Motor neuron (in vitro differentiated cells): ENCODE measurements around the gene ADPRHL1. TPM values are rescaled to one million over a fixed set of nuclear protein-coding genes. Genes with fewer than 3 reads are reported as not detected.
"Not testable (repeated sequence)": the region's sequence is repeated elsewhere in the genome, so short reads cannot be mapped to it uniquely, and the experiment has no call there.

Source experiments
- ATAC-seq, 8 experiments: fragments of 200-7000 bp; cut with Tn5 transposase; replicated peaks in 6 of 8; 2 replicates each; pipeline ENCODE4 v1.8.0; 2021; ENCODE audit warnings: mild to moderate bottlenecking in 8 of 8, moderate library complexity in 8 of 8
- H3K27ac ChIP-seq, 2 donors: fragments of 250-450 bp; sonication (Bioruptor Pico); 2 replicates each; pipeline ENCODE4 v1.9.0; 2021; ENCODE audit warnings: antibody characterized with exemption in 2 of 2, mild to moderate bottlenecking in 2 of 2, moderate library complexity in 1 of 2
- H3K4me1 ChIP-seq, 2 donors: fragments of 250-450 bp; sonication (Bioruptor Pico); replicated peaks in 1 of 2; 2 replicates each; pipeline ENCODE4 v1.6.1; 2021; ENCODE audit warnings: antibody characterized with exemption in 2 of 2, mild to moderate bottlenecking in 2 of 2, moderate library complexity in 1 of 2
- H3K4me3 ChIP-seq, 5 donors: fragments of 250-450 bp; sonication (Bioruptor Pico); 2 replicates each; pipeline ENCODE4 v1.9.0; 2021; ENCODE audit warnings: antibody characterized with exemption in 5 of 5, mild to moderate bottlenecking in 5 of 5, moderate library complexity in 4 of 5
- WGBS, 10 experiments: fragments of 450-650 bp; shearing (Covaris generic); methylation state at CpG; one replicate each; pipeline ENCODE4 v1.0.0; 2022; 5-methylcytosine and 5-hydroxymethylcytosine counted together
- in situ Hi-C, 9 experiments: fragments of 400-800 bp; cut with MboI; loops; one replicate each; pipeline ENCODE4 v1.15.0; 2021; ENCODE audit warnings: low sequenced_read_pairs in 9 of 9, low pct_unique_long_range_greater_than_20kb in 2 of 9; ENCODE audit not compliant: unreplicated experiment in 9 of 9
- total RNA-seq, 8 experiments: library from RNA; unstranded; fragments of 300-600 nt; gene quantifications; 2 replicates each; pipeline versions ENCODE4 v1.2.3 to v1.2.4, GENCODE V29; 2022

ADPRHL1 gene
- total RNA-seq, 8 experiments from 2014 or later, result 0.65 to 25.6 (median 2.1) TPM

DNA sequence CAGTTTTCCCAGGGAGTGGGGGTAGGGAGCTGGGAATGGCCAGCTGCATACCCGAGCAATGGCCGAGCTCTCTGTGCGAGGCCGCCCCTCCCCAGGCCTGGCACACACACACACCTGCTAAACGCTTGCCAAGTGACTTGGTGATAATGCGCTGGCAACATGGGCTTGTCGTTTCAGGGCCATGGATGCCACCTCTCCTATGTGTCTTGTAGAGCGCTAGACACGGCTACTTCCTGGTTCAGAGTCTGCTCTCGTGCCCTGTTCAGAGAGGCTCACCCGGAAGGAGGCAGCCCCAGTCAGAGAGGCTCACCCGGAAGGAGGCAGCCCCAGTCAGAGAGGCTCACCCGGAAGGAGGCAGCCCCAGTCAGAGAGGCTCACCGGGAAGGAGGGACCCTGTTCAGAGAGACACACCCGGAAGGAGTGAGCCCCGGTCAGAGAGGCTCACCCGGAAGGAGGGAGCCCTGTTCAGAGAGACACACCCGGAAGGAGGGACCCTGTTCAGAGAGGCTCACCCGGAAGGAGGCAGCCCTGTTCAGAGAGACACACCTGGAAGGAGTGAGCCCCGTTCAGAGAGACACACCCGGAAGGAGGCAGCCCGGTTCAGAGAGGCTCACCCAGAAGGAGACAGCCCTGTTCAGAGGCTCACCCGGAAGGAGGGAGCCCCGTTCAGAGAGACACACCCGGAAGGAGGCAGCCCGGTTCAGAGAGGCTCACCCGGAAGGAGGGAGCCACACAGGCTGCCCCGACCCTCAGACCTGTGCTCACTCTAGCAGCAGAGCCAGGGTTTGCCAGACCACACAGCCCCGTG lies 4.2 kb downstream of the ADPRHL1 start:
- Histone ChIP-seq H3K4me1 (peaks cover 0 to 14% of the 10 kb centered on the region in 2 donors), H3K4me3 (no peak overlapping the region), H3K27ac (no peak overlapping the region)
- in situ Hi-C loops, result no loop called here
- ATAC-seq, result peak in 6 of 8 experiments; percentile 12 to 81 (median 44)
- WGBS, 10 experiments, result 60 to 85% (median 82%) methylated on average over 6 to 18 of the region's 29 CpGs; no CpG with 5 or more reads in 5 of the 10 experiments

- ATAC-seq, result no peak
- Histone ChIP-seq H3K4me3 (no peak overlapping the region), H3K27ac (no peak overlapping the region), H3K4me1 (peaks cover 0 to 8% of the 10 kb centered on the region in 2 donors)
- in situ Hi-C loops, result no loop called here
- 40 to 100% (median 80%) methylated on average over 1 to 3 of the region's 6 CpGs; no CpG with 5 or more reads in 5 of the 10 experiments for whole genome bisulfite sequencing, 10 experiments
These were observed 4.8 kb downstream of the ADPRHL1 start for GRCh38 chr13:113448545-113448884.

- Histone ChIP-seq H3K4me1 (peaks cover 0 to 5% of the 10 kb centered on the region in 2 donors), H3K4me3 (no peak overlapping the region), H3K27ac (no peak overlapping the region)
- no peak for ATAC-seq
- in situ Hi-C loops, result no loop called here
- 84 to 100% (median 97%) methylated on average over 1 to 4 of the region's 6 CpGs; no CpG with 5 or more reads in 3 of the 10 experiments for WGBS, 10 experiments
These were observed 5.7 kb downstream of the ADPRHL1 start for GRCh38 chr13:113447596-113447995.

DNA sequence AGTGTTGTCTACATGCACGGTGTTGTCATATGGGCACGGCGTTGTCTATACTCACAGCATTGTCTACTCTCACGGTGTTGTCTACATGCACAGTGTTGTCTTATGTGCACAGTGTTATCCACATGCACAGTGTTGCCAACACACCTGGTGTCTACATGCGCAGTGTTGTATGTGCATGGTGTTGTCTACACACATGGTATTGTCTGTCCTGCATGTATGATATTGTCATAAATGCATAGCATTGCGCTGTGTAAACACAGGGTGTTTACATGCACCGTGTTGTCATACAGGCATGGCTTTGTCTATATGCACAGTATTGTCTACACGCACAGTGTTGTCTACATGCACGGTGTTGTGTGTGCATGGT lies 6.8 kb downstream of the ADPRHL1 start:
- no peak for ATAC-seq
- Histone ChIP-seq H3K4me3 (no peak overlapping the region), H3K27ac (no peak overlapping the region), H3K4me1 (peaks cover 0 to 5% of the 10 kb centered on the region in 2 donors)
- WGBS, 10 experiments, result 83 to 100% (median 96%) methylated on average over 1 to 7 of the region's 9 CpGs; no CpG with 5 or more reads in 5 of the 10 experiments
- in situ Hi-C loops, result no loop called here

DNA sequence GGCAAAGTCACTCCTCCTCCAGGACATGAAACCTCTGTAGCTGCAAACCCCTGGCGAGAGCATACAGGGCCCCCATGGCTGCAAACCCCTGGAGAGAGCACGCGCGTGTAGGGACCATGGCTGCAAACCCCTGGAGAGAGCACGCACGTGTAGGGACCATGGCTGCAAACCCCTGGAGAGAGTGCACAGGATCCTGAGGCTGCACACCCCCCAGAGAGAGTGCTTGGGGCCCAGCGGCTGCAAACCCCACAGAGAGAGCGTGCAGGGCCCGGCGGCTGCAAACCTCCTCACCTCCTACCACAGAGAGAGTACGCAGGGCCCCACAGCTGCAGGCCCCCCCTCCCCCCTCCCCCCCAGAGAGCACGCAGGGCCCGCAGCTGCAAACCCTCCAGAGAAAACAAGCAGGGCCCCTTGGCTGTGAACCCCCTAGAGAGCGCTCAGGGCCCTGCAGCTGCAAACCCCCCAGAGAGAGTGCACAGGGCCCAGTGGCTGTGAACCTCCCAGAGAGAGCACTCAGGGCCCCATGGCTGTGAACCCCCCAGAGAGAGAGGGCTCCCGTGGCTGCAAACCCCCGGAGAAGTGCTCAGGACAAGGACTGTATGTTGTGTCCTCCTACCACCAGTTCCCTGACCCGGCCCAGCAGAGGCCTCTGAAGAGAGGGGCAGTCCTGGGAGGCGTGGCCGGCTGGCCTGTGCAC lies 7.3 kb downstream of the ADPRHL1 start:
- 48 to 81% (median 80%) methylated on average over 1 to 5 of the region's 19 CpGs; no CpG with 5 or more reads in 6 of the 10 experiments for WGBS, 10 experiments
- ATAC-seq, result peak in 4 of 8 experiments; percentile 12 to 50 (median 22)
- in situ Hi-C loops, result no loop called here
- Histone ChIP-seq H3K4me1 (peaks cover 0 to 5% of the 10 kb centered on the region in 2 donors), H3K4me3 (no peak overlapping the region), H3K27ac (no peak overlapping the region)

- 94 to 100% (median 100%) methylated on average over 1 to 8 of the region's 15 CpGs; no CpG with 5 or more reads in 5 of the 10 experiments for WGBS, 10 experiments
- H3K4me1 ChIP-seq, result no peaks in the 10 kb centered on the region
- no peak overlapping the region for H3K4me3 ChIP-seq
- no peak for ATAC-seq
- in situ Hi-C loops, result no loop called here
- no peak overlapping the region for H3K27ac ChIP-seq
These were observed 9.3 kb downstream of the ADPRHL1 start for GRCh38 chr13:113443991-113444390.

DNA sequence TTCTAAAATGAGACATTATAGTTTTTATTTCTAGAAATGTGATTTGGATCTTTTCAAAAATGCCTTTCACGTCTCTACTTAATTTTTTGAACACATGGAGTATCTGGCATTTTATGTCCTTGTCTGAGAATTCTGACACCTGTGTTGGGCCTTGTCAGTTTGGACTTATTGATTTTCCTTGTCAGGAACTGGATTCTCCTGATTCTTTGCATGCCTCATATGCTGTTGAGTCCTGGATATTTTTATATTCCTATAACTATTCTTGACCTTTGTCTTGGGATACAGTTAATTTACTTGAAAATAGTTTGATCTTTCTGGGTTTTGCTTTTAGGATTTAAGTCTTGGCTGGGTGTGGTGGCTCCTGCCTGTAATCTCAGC lies 10.3 kb downstream of the ADPRHL1 start:
- ATAC-seq, result no peak
- Histone ChIP-seq H3K27ac (no peak overlapping the region), H3K4me1 (no peaks in the 10 kb centered on the region), H3K4me3 (no peak overlapping the region)
- in situ Hi-C loops, result no loop called here
- 50 to 100% (median 83%) methylated on average over 1 of the region's 1 CpG; no CpG with 5 or more reads in 5 of the 10 experiments for whole genome bisulfite sequencing, 10 experiments

DNA sequence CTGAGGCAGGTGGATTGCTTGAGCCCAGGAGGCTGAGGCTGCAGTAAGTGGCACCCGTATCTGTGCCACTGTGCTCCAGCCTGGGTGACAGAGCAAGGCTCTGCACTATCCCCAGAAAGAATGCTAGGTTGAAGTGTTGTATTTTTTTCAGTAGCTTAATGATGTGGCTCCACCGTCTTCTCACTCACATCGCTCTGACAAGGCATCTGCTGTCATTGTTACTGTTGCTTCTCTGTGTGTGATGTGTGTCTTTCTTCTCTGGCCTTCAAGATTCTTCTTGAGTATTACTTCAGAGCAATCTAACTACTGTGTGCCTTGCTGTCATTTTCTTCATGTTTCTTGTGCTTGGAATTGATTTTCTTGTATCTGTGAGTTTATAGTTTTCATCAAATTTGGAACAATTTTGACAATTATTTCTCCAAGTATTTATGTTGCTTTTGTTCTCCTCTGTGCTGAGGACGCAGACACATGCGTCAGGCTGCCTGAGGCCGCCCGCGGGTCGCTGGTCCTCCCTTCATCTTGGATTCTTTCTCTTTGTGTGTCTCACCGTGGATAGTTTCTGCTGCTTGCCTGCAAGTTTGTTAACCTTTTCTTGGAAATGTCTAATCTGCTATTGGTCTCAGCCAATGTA lies 10.8 kb downstream of the ADPRHL1 start:
- no peak for ATAC-seq
- Histone ChIP-seq H3K4me1 (no peaks in the 10 kb centered on the region), H3K4me3 (no peak overlapping the region), H3K27ac (no peak overlapping the region)
- WGBS, 10 experiments, result 85 to 100% (median 94%) methylated on average over 5 to 10 of the region's 10 CpGs
- in situ Hi-C loops, result no loop called here

DNA sequence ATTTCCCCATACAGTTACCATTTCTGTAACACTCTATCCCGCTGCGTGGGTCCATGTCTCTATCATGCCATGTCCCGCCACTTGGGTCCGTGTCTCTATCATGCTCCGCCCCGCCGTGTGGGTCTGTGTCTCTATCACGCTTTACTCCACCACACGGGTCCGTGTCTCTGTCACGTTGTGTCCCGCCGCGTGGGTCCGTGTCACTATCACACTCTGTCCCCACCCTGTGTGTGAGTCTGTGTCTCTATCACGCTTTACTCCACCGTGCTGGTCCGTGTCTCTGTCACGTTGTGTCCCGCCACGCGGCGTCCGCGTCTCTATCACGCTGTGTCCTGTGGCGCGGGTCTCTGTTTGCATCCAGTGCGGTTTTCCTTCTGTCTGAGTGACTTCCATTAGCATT lies 11.6 kb downstream of the ADPRHL1 start:
- 91 to 98% (median 95%) methylated on average over 13 to 25 of the region's 29 CpGs; no CpG with 5 or more reads in 1 of the 10 experiments for WGBS, 10 experiments
- in situ Hi-C loops, result no loop called here

DNA sequence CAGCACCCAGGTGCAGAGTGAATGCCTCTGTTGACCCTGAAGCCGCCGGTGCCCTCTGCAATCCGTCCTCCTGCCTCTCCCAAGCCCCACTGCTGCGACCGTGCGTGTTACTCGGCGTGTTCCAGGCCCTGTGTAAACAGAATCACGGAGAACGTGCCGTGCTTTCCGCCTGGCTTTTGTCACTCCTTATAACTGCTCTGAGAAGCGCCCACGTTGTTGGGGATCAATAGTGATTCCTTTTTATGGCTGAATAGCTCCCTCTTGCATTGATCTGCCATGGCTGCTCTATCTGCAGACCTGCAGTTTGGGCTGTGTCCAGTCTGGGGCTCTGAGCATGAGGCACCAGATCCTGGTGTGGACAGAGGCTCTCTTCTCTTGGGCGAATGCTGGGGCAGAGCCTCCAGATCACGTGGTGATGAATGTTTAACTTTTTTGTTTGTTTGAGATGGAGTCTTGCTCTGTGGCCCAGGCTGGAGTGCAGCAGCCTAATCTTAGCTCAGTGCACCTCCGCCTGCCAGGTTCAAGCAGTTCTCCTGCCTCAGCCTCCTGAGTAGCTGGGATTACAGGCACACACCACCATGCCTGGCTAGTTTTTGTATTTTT lies 15.8 kb downstream of the ADPRHL1 start:
- no peak overlapping the region for H3K27ac ChIP-seq
- WGBS, 10 experiments, result 60 to 100% (median 91%) methylated on average over 1 to 11 of the region's 17 CpGs; no CpG with 5 or more reads in 3 of the 10 experiments
- no peaks in the 10 kb centered on the region for H3K4me1 ChIP-seq
- H3K4me3 ChIP-seq, result no peak overlapping the region
- ATAC-seq, result peak in 3 of 8 experiments; percentile 32 to 73 (median 67)
- in situ Hi-C loops, result no loop called here

More for the DNA sequence above, 11.6 kb downstream of the ADPRHL1 start:
- Histone ChIP-seq H3K4me3 (no peak overlapping the region), H3K4me1 (no peaks in the 10 kb centered on the region), H3K27ac (no peak overlapping the region)
- no peak for ATAC-seq

- no CpG with 5 or more reads among the region's 15 CpGs for WGBS, 10 experiments
- in situ Hi-C loops, H3K4me1 ChIP-seq, ATAC-seq, H3K27ac ChIP-seq, H3K4me3 ChIP-seq: not testable (repeated sequence)
These were observed 16.4 kb downstream of the ADPRHL1 start for GRCh38 chr13:113436866-113437265.

- in situ Hi-C loops, H3K4me3 ChIP-seq, ATAC-seq, H3K27ac ChIP-seq, H3K4me1 ChIP-seq: not testable (repeated sequence)
- 98% methylated on average over 8 of the region's 15 CpGs; no CpG with 5 or more reads in 9 of the 10 experiments for WGBS, 10 experiments
These were observed 17.4 kb downstream of the ADPRHL1 start for GRCh38 chr13:113435907-113436306.
